RWPE1 (cell line): ENCODE data around the gene SUPT5H.

Experiments used
- CTCF ChIA-PET: fragments of 350-600 bp; sonication (Branson Sonifier 250); formaldehyde crosslinking; extraction: SDS; loops from one replicate; lab custom pipeline; 2021; lab: Yijun Ruan, JAX
- POLR2A ChIA-PET: fragments of 400-600 bp; formaldehyde crosslinking; extraction: SDS; loops from one replicate; lab custom pipeline; 2020; ENCODE audit warnings: antibody characterized with exemption; ENCODE audit not compliant: low non-redundant PET; lab: Yijun Ruan, JAX
- DNase-seq: peaks from one replicate; pipeline ENCODE4 v3.0.0; 2012; ENCODE audit warnings: low spot score
- H3K27ac ChIP-seq: fragments of 450-650 bp; 2 replicates; pipeline ENCODE4 v1.5.1; 2017
- CTCF ChIP-seq: fragments of 450-650 bp; conservative IDR thresholded peaks from 2 replicates; pipeline ENCODE4 v1.5.1; 2017; ENCODE audit warnings: low read depth, mild to moderate bottlenecking

Gene SUPT5H

GRCh38 chr19:39512988-39513387 lies 67.6 kb downstream of the SUPT5H start:
- CTCF ChIA-PET, result interaction anchor here (2.5 kb wide), 1 partner anchor 10 kb away, joined by 12 read pairs; no protein-coding TSS in a partner anchor

GRCh38 chr19:39514840-39515550 lies 69.6 kb downstream of the SUPT5H start, which contains the start of gene SELENOV:
Gene SELENOV (plus strand): TSS chr19:39515139. CDS start chr19:39515213, 74 bp downstream.
- TF ChIP-seq CTCF, result no peak
- POLR2A ChIA-PET, result no interaction called here
- no peak within 1 kb of the TSS for H3K27ac ChIP-seq
- DNase-seq, result no peak
- CTCF ChIA-PET, result interaction anchor here (0.6 to 2.5 kb wide), 6 partner anchors 12 to 347 kb away, joined by 3 to 12 read pairs (median 5); partner anchors contain the start of genes DLL3 and EID2B

More at GRCh38 chr19:39512988-39513387, 67.6 kb downstream of the SUPT5H start:
- POLR2A ChIA-PET, result no interaction called here
- TF ChIP-seq CTCF, result no peak
- no peak overlapping the region for H3K27ac ChIP-seq
- DNase-seq, result no peak

- POLR2A ChIA-PET, result no interaction called here
- no peak for DNase-seq
- TF ChIP-seq CTCF, result no peak
- H3K27ac ChIP-seq, result no peak overlapping the region
- CTCF ChIA-PET, result interaction anchor here (0.6 to 2.5 kb wide), 3 partner anchors 13 to 348 kb away, joined by 5 to 12 read pairs (median 11); partner anchors contain the start of gene DLL3
Measured at GRCh38 chr19:39515551-39516191, 70.3 kb downstream of the SUPT5H start.

- CTCF ChIA-PET, result no interaction called here
- H3K27ac ChIP-seq, result no peak overlapping the region
- POLR2A ChIA-PET, result no interaction called here
- no peak for DNase-seq
- TF ChIP-seq CTCF, result no peak
Measured at GRCh38 chr19:39516270-39516669, 70.9 kb downstream of the SUPT5H start.

GRCh38 chr19:39517432-39517831 lies 72.0 kb downstream of the SUPT5H start:
- no peak overlapping the region for H3K27ac ChIP-seq
- no peak for TF ChIP-seq CTCF
- DNase-seq, result no peak
- ChIA-PET CTCF (no interaction called here), POLR2A (no interaction called here)

GRCh38 chr19:39518458-39518857 lies 73.1 kb downstream of the SUPT5H start:
- POLR2A ChIA-PET, result no interaction called here
- no peak overlapping the region for H3K27ac ChIP-seq
- no peak for TF ChIP-seq CTCF
- no peak for DNase-seq
- CTCF ChIA-PET, result interaction anchor here (0.6 kb wide), 1 partner anchor 478 kb away, joined by 3 read pairs; the partner anchor contains the start of gene ZNF546
